ENCODE results near the gene TNS1.

Gene TNS1

GRCh38 chr2:217797165-217797564 lies 205.6 kb downstream of the TNS1 start:
- no peak overlapping the region for H3K27ac ChIP-seq (ENCODE audit: low read depth, low read length)
- WGBS, result 88% methylated on average over 3 of the region's 3 CpGs
- H3K9me3 ChIP-seq (ENCODE audit: insufficient read depth, low read depth, low read length), result no peaks in the 10 kb centered on the region
- no peak overlapping the region for H3K4me3 ChIP-seq (ENCODE audit: low read length)
- no peak overlapping the region for H3K9ac ChIP-seq (ENCODE audit: low read depth, low read length)
- no peaks in the 10 kb centered on the region for H3K27me3 ChIP-seq (ENCODE audit: insufficient read depth, low read length)
- H3K4me1 ChIP-seq (ENCODE audit: insufficient read depth, low read length), result no peaks in the 10 kb centered on the region
- H3K36me3 ChIP-seq (ENCODE audit: insufficient read depth, low read length), result no peaks in the 10 kb centered on the region

- H3K9me3 ChIP-seq (ENCODE audit: insufficient read depth, low read depth, low read length), result no peaks in the 10 kb centered on the region
- no peaks in the 10 kb centered on the region for H3K27me3 ChIP-seq (ENCODE audit: insufficient read depth, low read length)
- no peaks in the 10 kb centered on the region for H3K4me1 ChIP-seq (ENCODE audit: insufficient read depth, low read length)
- no peak overlapping the region for H3K9ac ChIP-seq (ENCODE audit: low read depth, low read length)
- no peak overlapping the region for H3K27ac ChIP-seq (ENCODE audit: low read depth, low read length)
- WGBS, result 85% methylated on average over 11 of the region's 11 CpGs
- H3K36me3 ChIP-seq (ENCODE audit: insufficient read depth, low read length), result no peaks in the 10 kb centered on the region
- no peak overlapping the region for H3K4me3 ChIP-seq (ENCODE audit: low read length)
These were observed 206.9 kb downstream of the TNS1 start for GRCh38 chr2:217795706-217796465.

- Histone ChIP-seq H3K9me3 (ENCODE audit: insufficient read depth, low read depth, low read length) (no peaks in the 10 kb centered on the region), H3K36me3 (ENCODE audit: insufficient read depth, low read length) (no peaks in the 10 kb centered on the region), H3K9ac (ENCODE audit: low read depth, low read length) (no peak overlapping the region), H3K4me3 (ENCODE audit: low read length) (no peak overlapping the region), H3K27ac (ENCODE audit: low read depth, low read length) (no peak overlapping the region), H3K27me3 (ENCODE audit: insufficient read depth, low read length) (no peaks in the 10 kb centered on the region), H3K4me1 (ENCODE audit: insufficient read depth, low read length) (no peaks in the 10 kb centered on the region)
- WGBS, result 91% methylated on average over 5 of the region's 5 CpGs
These were observed 207.7 kb downstream of the TNS1 start for GRCh38 chr2:217795067-217795466.

GRCh38 chr2:217794133-217794986 lies 208.4 kb downstream of the TNS1 start:
- H3K9me3 ChIP-seq (ENCODE audit: insufficient read depth, low read depth, low read length), result no peaks in the 10 kb centered on the region
- 92% methylated on average over 13 of the region's 13 CpGs for WGBS
- no peaks in the 10 kb centered on the region for H3K27me3 ChIP-seq (ENCODE audit: insufficient read depth, low read length)
- no peak overlapping the region for H3K27ac ChIP-seq (ENCODE audit: low read depth, low read length)
- H3K36me3 ChIP-seq (ENCODE audit: insufficient read depth, low read length), result no peaks in the 10 kb centered on the region
- H3K4me1 ChIP-seq (ENCODE audit: insufficient read depth, low read length), result no peaks in the 10 kb centered on the region
- no peak overlapping the region for H3K4me3 ChIP-seq (ENCODE audit: low read length)
- no peak overlapping the region for H3K9ac ChIP-seq (ENCODE audit: low read depth, low read length)

- H3K36me3 ChIP-seq (ENCODE audit: insufficient read depth, low read length), result no peaks in the 10 kb centered on the region
- no peak overlapping the region for H3K27ac ChIP-seq (ENCODE audit: low read depth, low read length)
- H3K27me3 ChIP-seq (ENCODE audit: insufficient read depth, low read length), result no peaks in the 10 kb centered on the region
- no peak overlapping the region for H3K4me3 ChIP-seq (ENCODE audit: low read length)
- 85% methylated on average over 8 of the region's 8 CpGs for WGBS
- H3K9ac ChIP-seq (ENCODE audit: low read depth, low read length), result no peak overlapping the region
- no peaks in the 10 kb centered on the region for H3K9me3 ChIP-seq (ENCODE audit: insufficient read depth, low read depth, low read length)
- no peaks in the 10 kb centered on the region for H3K4me1 ChIP-seq (ENCODE audit: insufficient read depth, low read length)
These were observed 209.1 kb downstream of the TNS1 start for GRCh38 chr2:217793566-217794132.

GRCh38 chr2:217792626-217793527 lies 209.9 kb downstream of the TNS1 start:
- H3K36me3 ChIP-seq (ENCODE audit: insufficient read depth, low read length), result no peaks in the 10 kb centered on the region
- H3K27me3 ChIP-seq (ENCODE audit: insufficient read depth, low read length), result no peaks in the 10 kb centered on the region
- H3K4me3 ChIP-seq (ENCODE audit: low read length), result no peak overlapping the region
- H3K9me3 ChIP-seq (ENCODE audit: insufficient read depth, low read depth, low read length), result peaks cover 2% of the 10 kb centered on the region; the same call in 1 of the 2 replicates
- H3K4me1 ChIP-seq (ENCODE audit: insufficient read depth, low read length), result no peaks in the 10 kb centered on the region
- 92% methylated on average over 5 of the region's 5 CpGs for WGBS
- no peak overlapping the region for H3K9ac ChIP-seq (ENCODE audit: low read depth, low read length)
- H3K27ac ChIP-seq (ENCODE audit: low read depth, low read length), result no peak overlapping the region

GRCh38 chr2:217791551-217791950 lies 211.2 kb downstream of the TNS1 start:
- Histone ChIP-seq H3K9ac (ENCODE audit: low read depth, low read length) (no peak overlapping the region), H3K36me3 (ENCODE audit: insufficient read depth, low read length) (no peaks in the 10 kb centered on the region), H3K27ac (ENCODE audit: low read depth, low read length) (no peak overlapping the region), H3K27me3 (ENCODE audit: insufficient read depth, low read length) (no peaks in the 10 kb centered on the region), H3K4me3 (ENCODE audit: low read length) (no peak overlapping the region), H3K9me3 (ENCODE audit: insufficient read depth, low read depth, low read length) (peaks cover 6% of the 10 kb centered on the region; the same call in 1 of the 2 replicates), H3K4me1 (ENCODE audit: insufficient read depth, low read length) (no peaks in the 10 kb centered on the region)
- 100% methylated on average over 2 of the region's 2 CpGs for WGBS

- H3K4me3 ChIP-seq (ENCODE audit: low read length), result no peak overlapping the region
- no peaks in the 10 kb centered on the region for H3K4me1 ChIP-seq (ENCODE audit: insufficient read depth, low read length)
- WGBS, result 86% methylated on average over 5 of the region's 5 CpGs
- no peak overlapping the region for H3K9ac ChIP-seq (ENCODE audit: low read depth, low read length)
- H3K9me3 ChIP-seq (ENCODE audit: insufficient read depth, low read depth, low read length), result peaks cover 6% of the 10 kb centered on the region; the same call in 1 of the 2 replicates
- H3K36me3 ChIP-seq (ENCODE audit: insufficient read depth, low read length), result no peaks in the 10 kb centered on the region
- H3K27me3 ChIP-seq (ENCODE audit: insufficient read depth, low read length), result peaks cover 3% of the 10 kb centered on the region; the same call in 1 of the 2 replicates
- no peak overlapping the region for H3K27ac ChIP-seq (ENCODE audit: low read depth, low read length)
These were observed 212.0 kb downstream of the TNS1 start for GRCh38 chr2:217790681-217791392.

GRCh38 chr2:217790195-217790594 lies 212.6 kb downstream of the TNS1 start:
- H3K9ac ChIP-seq (ENCODE audit: low read depth, low read length), result no peak overlapping the region
- no peak overlapping the region for H3K4me3 ChIP-seq (ENCODE audit: low read length)
- 79% methylated on average over 10 of the region's 10 CpGs for WGBS

GRCh38 chr2:217789736-217790181 lies 213.0 kb downstream of the TNS1 start:
- no peaks in the 10 kb centered on the region for H3K36me3 ChIP-seq (ENCODE audit: insufficient read depth, low read length)
- no peaks in the 10 kb centered on the region for H3K4me1 ChIP-seq (ENCODE audit: insufficient read depth, low read length)
- 91% methylated on average over 12 of the region's 13 CpGs for WGBS
- peaks cover 6% of the 10 kb centered on the region; the same call in 1 of the 2 replicates for H3K9me3 ChIP-seq (ENCODE audit: insufficient read depth, low read depth, low read length)
- H3K27me3 ChIP-seq (ENCODE audit: insufficient read depth, low read length), result peaks cover 4% of the 10 kb centered on the region; the same call in 1 of the 2 replicates
- no peak overlapping the region for H3K9ac ChIP-seq (ENCODE audit: low read depth, low read length)
- 0 out of 2 replicates have a peak overlapping the region, but pooled peaks have one; percentile 17 for H3K4me3 ChIP-seq (ENCODE audit: low read length)
- no peak overlapping the region for H3K27ac ChIP-seq (ENCODE audit: low read depth, low read length)

More at GRCh38 chr2:217790195-217790594, 212.6 kb downstream of the TNS1 start:
- no peaks in the 10 kb centered on the region for H3K4me1 ChIP-seq (ENCODE audit: insufficient read depth, low read length)
- H3K9me3 ChIP-seq (ENCODE audit: insufficient read depth, low read depth, low read length), result peaks cover 6% of the 10 kb centered on the region; the same call in 1 of the 2 replicates
- H3K36me3 ChIP-seq (ENCODE audit: insufficient read depth, low read length), result no peaks in the 10 kb centered on the region
- no peak overlapping the region for H3K27ac ChIP-seq (ENCODE audit: low read depth, low read length)
- peaks cover 4% of the 10 kb centered on the region; the same call in 1 of the 2 replicates for H3K27me3 ChIP-seq (ENCODE audit: insufficient read depth, low read length)
